ENCODE results near the gene PDXP. TPM values are rescaled to one million over a fixed set of nuclear protein-coding genes. Genes with fewer than 3 reads are reported as not detected.
A peak's percentile ranks its signal among the peaks of the same experiment; 100 is the strongest.

PDXP gene
- total RNA-seq, 1 experiment from 2014 or later: 24.5 TPM

DNA sequence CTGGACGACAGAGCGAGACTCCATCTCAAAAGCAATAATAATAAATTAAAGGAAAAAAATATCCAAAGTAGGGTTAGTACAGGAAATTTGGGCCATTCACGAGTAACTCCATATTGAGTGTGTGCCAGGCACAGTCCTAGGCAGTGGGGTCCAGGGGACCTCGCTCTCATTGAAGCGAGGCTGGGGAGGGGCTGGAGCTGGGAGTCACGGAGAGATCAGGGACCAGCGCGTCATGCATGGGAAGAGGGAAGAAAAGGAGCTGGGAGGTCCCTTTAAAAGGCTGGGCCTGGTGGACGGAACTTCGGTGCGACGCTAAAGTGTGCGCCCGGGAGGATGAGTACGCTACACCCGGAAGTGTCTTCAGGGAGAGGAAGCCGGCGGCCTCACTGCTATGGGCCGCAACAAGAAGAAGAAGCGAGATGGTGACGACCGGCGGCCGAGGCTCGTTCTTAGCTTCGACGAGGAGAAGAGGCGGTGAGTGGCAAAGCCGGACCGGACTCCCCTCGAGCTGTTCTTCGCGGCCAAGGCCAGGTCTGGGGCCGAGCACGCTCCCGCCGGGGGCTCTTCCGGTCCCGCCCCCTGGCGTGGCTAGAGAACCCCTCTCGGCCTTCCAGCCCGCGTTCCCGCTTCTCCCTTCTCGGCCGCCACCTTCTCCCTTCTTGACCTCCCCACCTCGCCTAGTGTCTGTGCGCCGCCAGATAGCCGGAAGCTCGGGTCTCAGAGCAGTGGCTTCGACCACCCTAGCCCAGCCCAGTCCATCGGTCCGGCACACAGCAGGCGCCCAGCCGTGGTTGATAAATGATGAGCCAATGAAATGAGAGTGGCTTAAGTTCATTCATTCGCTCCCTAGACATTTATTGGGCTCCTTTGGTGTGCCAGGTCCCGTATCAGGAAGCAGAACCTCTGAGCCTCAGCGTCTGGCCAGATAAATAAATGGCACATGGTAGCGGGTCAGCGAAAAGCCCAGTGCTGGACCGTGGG lies 27.8 kb downstream of the PDXP start, which contains the start of gene NOL12:
Gene NOL12 (plus strand): TSS at position 342 of the 981 bp plus-strand sequence. CDS start 50 bp downstream, at position 392.
- ChIA-PET CTCF (interaction anchor here (0.5 to 1.4 kb wide), 8 partner anchors 9 to 273 kb away, joined by 3 to 9 read pairs (median 4); partner anchors contain the start of genes GGA1, PDXP and TRIOBP), POLR2A (interaction anchor here (0.5 to 1.5 kb wide), 6 partner anchors 12 to 79 kb away, joined by 3 to 8 read pairs (median 6); partner anchors contain the start of gene PDXP)
- H3K4me1 Mint-ChIP-seq (ENCODE audit: low read depth, unreplicated experiment): no peaks in the 10 kb centered on the region
- peak within 1 kb of the TSS; percentile 99 for H3K4me3 Mint-ChIP-seq (ENCODE audit: unreplicated experiment)
- peak within 1 kb of the TSS; percentile 95 for H3K27ac Mint-ChIP-seq (ENCODE audit: unreplicated experiment)
- peak; percentile 85 for DNase-seq
- peak within 1 kb of the TSS; percentile 97 for H3K4me3 ChIP-seq (ENCODE audit: low read depth, low read length)
- no peaks in the 10 kb centered on the region; the same call in 1 of the 2 replicates for H3K27me3 ChIP-seq (replicated peaks; ENCODE audit: control insufficient read depth, insufficient read depth, low read length)
- TF ChIP-seq, protein P1, sequence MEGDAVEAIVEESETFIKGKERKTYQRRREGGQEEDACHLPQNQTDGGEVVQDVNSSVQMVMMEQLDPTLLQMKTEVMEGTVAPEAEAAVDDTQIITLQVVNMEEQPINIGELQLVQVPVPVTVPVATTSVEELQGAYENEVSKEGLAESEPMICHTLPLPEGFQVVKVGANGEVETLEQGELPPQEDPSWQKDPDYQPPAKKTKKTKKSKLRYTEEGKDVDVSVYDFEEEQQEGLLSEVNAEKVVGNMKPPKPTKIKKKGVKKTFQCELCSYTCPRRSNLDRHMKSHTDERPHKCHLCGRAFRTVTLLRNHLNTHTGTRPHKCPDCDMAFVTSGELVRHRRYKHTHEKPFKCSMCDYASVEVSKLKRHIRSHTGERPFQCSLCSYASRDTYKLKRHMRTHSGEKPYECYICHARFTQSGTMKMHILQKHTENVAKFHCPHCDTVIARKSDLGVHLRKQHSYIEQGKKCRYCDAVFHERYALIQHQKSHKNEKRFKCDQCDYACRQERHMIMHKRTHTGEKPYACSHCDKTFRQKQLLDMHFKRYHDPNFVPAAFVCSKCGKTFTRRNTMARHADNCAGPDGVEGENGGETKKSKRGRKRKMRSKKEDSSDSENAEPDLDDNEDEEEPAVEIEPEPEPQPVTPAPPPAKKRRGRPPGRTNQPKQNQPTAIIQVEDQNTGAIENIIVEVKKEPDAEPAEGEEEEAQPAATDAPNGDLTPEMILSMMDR (IDR thresholded peaks at IDR 0.05; ENCODE audit: insufficient read depth in 1 of 2, low read depth in 1 of 2, low read length in 1 of 2, severe bottlenecking in 1 of 2, unreplicated experiment in 1 of 2): no peak
- intact Hi-C loops (cut with micrococcal nuclease; ENCODE audit: unreplicated experiment): loop anchor here (1.0 to 10.0 kb wide), 2 partner anchors 10 to 81 kb away; partner anchors contain the start of gene GGA1
- TSS peak; percentile 83 for BruUV-seq (replicated peaks)
- no peaks in the 10 kb centered on the region for H3K27me3 Mint-ChIP-seq (ENCODE audit: insufficient read depth, unreplicated experiment)
- H3K9me3 Mint-ChIP-seq (ENCODE audit: unreplicated experiment): no peaks in the 10 kb centered on the region
- H3K4me1 ChIP-seq: peaks cover 16% of the 10 kb centered on the region; the same call in 1 of the 2 replicates
- H3K36me3 ChIP-seq (ENCODE audit: control insufficient read depth, insufficient read depth, low read length): peaks cover 4% of the 10 kb centered on the region; the same call in 1 of the 2 replicates
- H3K36me3 Mint-ChIP-seq (ENCODE audit: insufficient read depth, unreplicated experiment): peaks cover 22% of the 10 kb centered on the region
- no peaks in the 10 kb centered on the region for H3K9me3 ChIP-seq

GRCh38 chr22:37690407-37690806 lies 31.9 kb downstream of the PDXP start:
- H3K9me3 Mint-ChIP-seq (ENCODE audit: unreplicated experiment): no peaks in the 10 kb centered on the region

More at GRCh38 chr22:37690407-37690806, 31.9 kb downstream of the PDXP start:
- no peak for DNase-seq
- H3K27me3 Mint-ChIP-seq (ENCODE audit: insufficient read depth, unreplicated experiment): no peaks in the 10 kb centered on the region
- POLR2A ChIA-PET: no interaction called here
- CTCF ChIA-PET: no interaction called here
- BruUV-seq (replicated peaks): no TSS peak
- no peaks in the 10 kb centered on the region for H3K4me1 Mint-ChIP-seq (ENCODE audit: low read depth, unreplicated experiment)
- peaks cover 27% of the 10 kb centered on the region for H3K36me3 Mint-ChIP-seq (ENCODE audit: insufficient read depth, unreplicated experiment)
- no peak overlapping the region for H3K4me3 Mint-ChIP-seq (ENCODE audit: unreplicated experiment)
- H3K36me3 ChIP-seq (ENCODE audit: control insufficient read depth, insufficient read depth, low read length): peaks cover 4% of the 10 kb centered on the region; the same call in 1 of the 2 replicates
- TF ChIP-seq, protein P1 (IDR thresholded peaks at IDR 0.05; ENCODE audit: insufficient read depth in 1 of 2, low read depth in 1 of 2, low read length in 1 of 2, severe bottlenecking in 1 of 2, unreplicated experiment in 1 of 2): no peak
- H3K27ac Mint-ChIP-seq (ENCODE audit: unreplicated experiment): no peak overlapping the region
- intact Hi-C loops (cut with micrococcal nuclease; ENCODE audit: unreplicated experiment): no loop called here
- H3K4me3 ChIP-seq (ENCODE audit: low read depth, low read length): no peak overlapping the region
- no peaks in the 10 kb centered on the region; the same call in 1 of the 2 replicates for H3K27me3 ChIP-seq (replicated peaks; ENCODE audit: control insufficient read depth, insufficient read depth, low read length)
- H3K4me1 ChIP-seq: peaks cover 6% of the 10 kb centered on the region; the same call in 1 of the 2 replicates
- H3K9me3 ChIP-seq: no peaks in the 10 kb centered on the region
